IMR-90 (cell line): ENCODE results near the gene ANKRD34C. TPM values are rescaled to one million over a fixed set of nuclear protein-coding genes. Genes with fewer than 3 reads are reported as not detected.

Experiments used
- polyA plus RNA-seq, 3 experiments: library from polyadenylated mRNA; depleted of rRNA; stranded (reverse); fragments of >200 nt; gene quantifications; 2 replicates each; pipeline ENCODE4 v1.2.3, GENCODE V29; 2012; ENCODE audit warnings: low replicate concordance in 1 of 3
- total RNA-seq: library from RNA; depleted of rRNA; stranded (reverse); fragments of >200 nt; gene quantifications from 2 replicates; pipeline ENCODE4 v1.2.3, GENCODE V29; 2012; rRNA removed

ANKRD34C gene
- total and polyA plus RNA-seq, 2 of the 4 experiments (the other 2 are of a cell fraction), result not detected

Other genes starting within 250 kb of the ANKRD34C start
- gene RASGRF1, start 191.9 kb upstream of the ANKRD34C start, total RNA-seq, result under 0.01 TPM in 2 replicates
- 0.06 and 0.15 TPM in 2 replicates for gene RASGRF1, start 191.9 kb upstream of the ANKRD34C start, polyA plus RNA-seq (2012; rRNA removed)
- 148 and 170 TPM in 2 replicates for gene TMED3, start 28.4 kb downstream of the ANKRD34C start, total RNA-seq
- 232 and 237 TPM in 2 replicates for gene TMED3, start 28.4 kb downstream of the ANKRD34C start, polyA plus RNA-seq (2012; rRNA removed)
- gene MINAR1, start 149.6 kb downstream of the ANKRD34C start, total RNA-seq, result 1.4 and 1.6 TPM in 2 replicates
- gene MINAR1, start 149.6 kb downstream of the ANKRD34C start, polyA plus RNA-seq (2012; rRNA removed), result 0.55 and 0.65 TPM in 2 replicates